ENCODE results near the gene LRRC4. TPM values are rescaled to one million over a fixed set of nuclear protein-coding genes. Genes with fewer than 3 reads are reported as not detected.

Gene LRRC4
- total RNA-seq, 1 donor from 2014 or later = 19.8 TPM

DNA sequence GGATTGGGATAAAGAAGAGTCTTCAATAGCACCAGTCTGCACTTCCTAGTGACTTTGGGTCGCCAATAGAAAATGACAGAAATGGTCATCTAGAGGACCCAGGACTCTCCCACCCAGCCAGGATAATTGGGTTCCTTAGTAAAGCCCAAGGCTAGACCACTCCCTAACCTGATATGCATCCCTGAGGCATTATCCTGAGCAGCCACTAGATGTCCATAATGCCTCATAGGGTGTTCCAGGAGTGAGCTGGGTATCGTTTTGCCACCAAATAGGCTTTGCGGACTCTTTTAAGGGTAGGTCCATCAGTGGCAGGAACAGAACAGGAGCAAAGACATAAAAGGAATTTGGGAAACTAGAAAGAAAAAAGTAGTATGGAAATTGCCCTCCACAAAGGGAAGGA lies 4.5 kb upstream of the LRRC4 start:
- no peak overlapping the region for H3K9ac ChIP-seq
- no peak overlapping the region for H3K27ac ChIP-seq
- H3K4me3 ChIP-seq = no peak overlapping the region
- peaks cover 2% of the 10 kb centered on the region for H3K36me3 Mint-ChIP-seq
- H3K27me3 Mint-ChIP-seq (ENCODE audit: insufficient read depth, low read depth) = peaks cover under 1% of the 10 kb centered on the region
- H3K27ac Mint-ChIP-seq = no peak overlapping the region
- peaks cover 9% of the 10 kb centered on the region for H3K4me1 ChIP-seq
- H4K20me1 ChIP-seq (ENCODE audit: low read depth) = peaks cover 37% of the 10 kb centered on the region
- H3K4me1 Mint-ChIP-seq = peaks cover 13% of the 10 kb centered on the region
- no peaks in the 10 kb centered on the region for H3K9me3 Mint-ChIP-seq
- no peaks in the 10 kb centered on the region for H3K36me3 ChIP-seq
- TF ChIP-seq EZH2 (IDR thresholded peaks at IDR 0.05) (no peak), EZH2phosphoT487 (IDR thresholded peaks at IDR 0.05) (no peak)
- TF ChIP-seq, protein P1, sequence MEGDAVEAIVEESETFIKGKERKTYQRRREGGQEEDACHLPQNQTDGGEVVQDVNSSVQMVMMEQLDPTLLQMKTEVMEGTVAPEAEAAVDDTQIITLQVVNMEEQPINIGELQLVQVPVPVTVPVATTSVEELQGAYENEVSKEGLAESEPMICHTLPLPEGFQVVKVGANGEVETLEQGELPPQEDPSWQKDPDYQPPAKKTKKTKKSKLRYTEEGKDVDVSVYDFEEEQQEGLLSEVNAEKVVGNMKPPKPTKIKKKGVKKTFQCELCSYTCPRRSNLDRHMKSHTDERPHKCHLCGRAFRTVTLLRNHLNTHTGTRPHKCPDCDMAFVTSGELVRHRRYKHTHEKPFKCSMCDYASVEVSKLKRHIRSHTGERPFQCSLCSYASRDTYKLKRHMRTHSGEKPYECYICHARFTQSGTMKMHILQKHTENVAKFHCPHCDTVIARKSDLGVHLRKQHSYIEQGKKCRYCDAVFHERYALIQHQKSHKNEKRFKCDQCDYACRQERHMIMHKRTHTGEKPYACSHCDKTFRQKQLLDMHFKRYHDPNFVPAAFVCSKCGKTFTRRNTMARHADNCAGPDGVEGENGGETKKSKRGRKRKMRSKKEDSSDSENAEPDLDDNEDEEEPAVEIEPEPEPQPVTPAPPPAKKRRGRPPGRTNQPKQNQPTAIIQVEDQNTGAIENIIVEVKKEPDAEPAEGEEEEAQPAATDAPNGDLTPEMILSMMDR (IDR thresholded peaks at IDR 0.05) = peak; percentile 71
- no peak overlapping the region for H3K4me3 Mint-ChIP-seq
- DNase-seq (ENCODE audit: low spot score) = peak; percentile 65
- H3K9me3 ChIP-seq (ENCODE audit: low read depth) = no peaks in the 10 kb centered on the region
- no peak overlapping the region for H2AFZ ChIP-seq (replicated peaks)
- H3K79me2 ChIP-seq (ENCODE audit: low read depth) = peaks cover under 1% of the 10 kb centered on the region
- H3K27me3 ChIP-seq = peaks cover 17% of the 10 kb centered on the region
- H3K4me2 ChIP-seq = no peak overlapping the region
- peaks cover 20% of the 10 kb centered on the region for H3F3A ChIP-seq (ENCODE audit: low read depth)

DNA sequence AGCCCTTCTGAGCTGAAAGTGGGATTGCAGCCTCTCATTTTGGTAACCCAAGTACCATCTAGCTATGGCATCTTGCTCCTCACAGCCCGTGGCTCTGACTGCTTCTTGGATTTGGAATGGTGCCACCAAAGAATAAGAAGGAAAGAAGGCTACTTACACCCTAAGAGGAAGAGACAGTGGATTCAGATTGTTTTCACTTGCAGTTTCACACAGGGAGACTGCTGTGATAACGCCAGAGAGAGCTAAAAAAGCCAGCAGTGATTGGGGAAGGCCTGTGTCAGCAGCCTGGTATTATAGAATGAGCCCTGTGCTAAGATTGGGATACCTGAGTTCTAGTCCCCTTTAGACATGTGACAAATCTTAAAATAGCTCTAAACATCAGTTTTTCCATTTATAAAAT lies 3.6 kb upstream of the LRRC4 start:
- Mint-ChIP-seq H3K4me3 (no peak overlapping the region), H3K27me3 (ENCODE audit: insufficient read depth, low read depth) (peaks cover 10% of the 10 kb centered on the region), H3K27ac (no peak overlapping the region), H3K36me3 (peaks cover 2% of the 10 kb centered on the region), H3K4me1 (peaks cover 18% of the 10 kb centered on the region), H3K9me3 (no peaks in the 10 kb centered on the region)
- no peak overlapping the region for H3K9ac ChIP-seq
- H3K27me3 ChIP-seq = peaks cover 17% of the 10 kb centered on the region
- TF ChIP-seq, protein P1 (IDR thresholded peaks at IDR 0.05) = no peak
- TF ChIP-seq EZH2 (IDR thresholded peaks at IDR 0.05) (no peak), EZH2phosphoT487 (IDR thresholded peaks at IDR 0.05) (no peak)
- H2AFZ ChIP-seq (replicated peaks) = no peak overlapping the region
- no peak overlapping the region for H3K4me2 ChIP-seq
- H3K4me1 ChIP-seq = peaks cover 14% of the 10 kb centered on the region
- no peak overlapping the region for H3K27ac ChIP-seq
- DNase-seq (ENCODE audit: low spot score) = no peak
- H3F3A ChIP-seq (ENCODE audit: low read depth) = peaks cover 29% of the 10 kb centered on the region
- no peak overlapping the region for H3K4me3 ChIP-seq
- H3K9me3 ChIP-seq (ENCODE audit: low read depth) = no peaks in the 10 kb centered on the region
- H3K79me2 ChIP-seq (ENCODE audit: low read depth) = peaks cover 10% of the 10 kb centered on the region
- H4K20me1 ChIP-seq (ENCODE audit: low read depth) = peaks cover 42% of the 10 kb centered on the region
- H3K36me3 ChIP-seq = peaks cover under 1% of the 10 kb centered on the region

DNA sequence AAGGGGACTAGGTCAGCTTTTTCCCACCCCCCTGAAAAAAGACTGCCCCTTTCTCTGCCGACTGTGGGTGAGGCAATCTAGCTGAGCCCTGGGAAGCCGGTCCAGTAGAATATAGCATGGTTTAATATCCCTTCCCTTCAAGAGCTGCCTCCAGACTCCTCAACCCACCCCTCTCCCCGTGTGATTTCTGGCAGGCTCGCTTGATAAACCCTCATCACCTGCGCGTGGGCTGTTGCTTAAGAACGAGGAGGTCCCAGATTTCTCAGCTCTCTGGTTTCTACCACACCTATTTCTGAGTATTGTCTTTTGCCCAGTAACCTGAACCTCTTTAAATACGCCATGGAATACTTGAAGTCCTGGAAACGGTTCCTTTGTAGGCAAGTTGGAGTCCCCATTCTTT lies 2.0 kb upstream of the LRRC4 start:
- Histone ChIP-seq H3K4me2 (peak overlapping the region; percentile 90), H3K9ac (no peak overlapping the region), H3K9me3 (ENCODE audit: low read depth) (no peaks in the 10 kb centered on the region), H3K36me3 (peaks cover 3% of the 10 kb centered on the region), H3K27ac (no peak overlapping the region), H3K4me1 (peaks cover 23% of the 10 kb centered on the region), H2AFZ (replicated peaks) (no peak overlapping the region), H3K79me2 (ENCODE audit: low read depth) (peaks cover 26% of the 10 kb centered on the region), H3F3A (ENCODE audit: low read depth) (peaks cover 29% of the 10 kb centered on the region), H3K4me3 (peak overlapping the region; percentile 83), H3K27me3 (peaks cover 17% of the 10 kb centered on the region), H4K20me1 (ENCODE audit: low read depth) (peaks cover 54% of the 10 kb centered on the region)
- H3K4me1 Mint-ChIP-seq = peaks cover 33% of the 10 kb centered on the region
- no peak overlapping the region for H3K27ac Mint-ChIP-seq
- TF ChIP-seq, protein P1 (IDR thresholded peaks at IDR 0.05) = no peak
- no peak for TF ChIP-seq EZH2phosphoT487 (IDR thresholded peaks at IDR 0.05)
- TF ChIP-seq EZH2 (IDR thresholded peaks at IDR 0.05) = no peak
- peaks cover 11% of the 10 kb centered on the region for H3K27me3 Mint-ChIP-seq (ENCODE audit: insufficient read depth, low read depth)
- H3K9me3 Mint-ChIP-seq = peaks cover 3% of the 10 kb centered on the region
- H3K4me3 Mint-ChIP-seq = peak overlapping the region; percentile 91
- peaks cover 14% of the 10 kb centered on the region for H3K36me3 Mint-ChIP-seq
- no peak for DNase-seq (ENCODE audit: low spot score)

Measured in neural progenitor cell (in vitro differentiated cells).